GM19025 (cell line): ENCODE results near the gene CNN1.
"Not testable (repeated sequence)": the region's sequence is repeated elsewhere in the genome, so short reads cannot be mapped to it uniquely, and the experiment has no call there.

Experiments
- ATAC-seq: cut with Tn5 transposase; IDR thresholded peaks from one replicate; pipeline ENCODE4 v1.9.1; 2021; ENCODE audit warnings: mild to moderate bottlenecking, low read depth, moderate library complexity; ENCODE audit not compliant: unreplicated experiment

The CNN1 gene

GRCh38 chr19:11598103-11598483, 59.4 kb downstream of the CNN1 start:
- no peak for ATAC-seq

- no peak for ATAC-seq
These were observed 60.1 kb downstream of the CNN1 start for GRCh38 chr19:11598746-11599145.

- not testable (repeated sequence) for ATAC-seq
These were observed 61.1 kb downstream of the CNN1 start for GRCh38 chr19:11599704-11600103.
